HCT116 (cell line): ENCODE results near the gene PDE1C. TPM values are rescaled to one million over a fixed set of nuclear protein-coding genes. Genes with fewer than 3 reads are reported as not detected.

ENCODE experiments used
- ATAC-seq: fragments of 200-7000 bp; cut with Tn5 transposase; 2 replicates; pipeline ENCODE4 v1.9.1; 2020; ENCODE audit warnings: mild to moderate bottlenecking, moderate library complexity
- BruUV-seq: library from RNA; stranded (reverse); fragments of 400-500 nt; replicated peaks from 2 replicates; lab custom pipeline; 2021; lab: Mats Ljungman, UMichigan
- CTCF ChIA-PET: fragments of 300-600 bp; sonication (Branson Sonifier 250); formaldehyde crosslinking; loops from one replicate; lab custom pipeline; 2021; ENCODE audit warnings: antibody characterized with exemption; lab: Charles Lee
- POLR2A ChIA-PET: fragments of 300-600, 350-600 bp; sonication (Branson Sonifier 250); formaldehyde crosslinking; loops from one replicate; lab custom pipeline; 2021; ENCODE audit warnings: antibody characterized with exemption; lab: Charles Lee
- RAD21 ChIA-PET, 2 experiments: fragments of 300-600 bp; sonication (Branson Sonifier 250); formaldehyde crosslinking; loops; one replicate each; lab custom pipeline; 2023; ENCODE audit warnings: low total read pairs in 2 of 2; ENCODE audit not compliant: uncharacterized antibody in 2 of 2, unreplicated experiment in 2 of 2, low non-redundant PET in 1 of 2; lab: Charles Lee
- DNase-seq: peaks from one replicate; pipeline ENCODE4 v3.0.0-alpha.2; 2010; ENCODE audit warnings: low read depth, low spot score
- H2AFZ ChIP-seq: fragments of 200-600 bp; shearing (Covaris generic), sonication (generic); 2 replicates; pipeline ENCODE4 v1.6.1; 2017; ENCODE audit warnings: low read depth, mixed run types, mixed read lengths, antibody characterized with exemption, low read length; ENCODE audit not compliant: poor library complexity, severe bottlenecking
- H3K27ac ChIP-seq: 2 replicates; pipeline ENCODE4 v1.5.1; 2012; ENCODE audit warnings: low read depth, low read length
- H3K27me3 ChIP-seq: fragments of 200-600 bp; sonication (generic); 2 replicates; pipeline ENCODE4 v1.6.1; 2016; ENCODE audit warnings: mixed run types, low read length, mixed read lengths; ENCODE audit not compliant: insufficient read depth
- H3K36me3 ChIP-seq, 2 experiments: fragments of 200-500 bp in 1 of 2; fragments of 200-600 bp in 1 of 2; sonication (Bioruptor generic) in 1 of 2; sonication (generic) in 1 of 2; 2 replicates each; pipeline versions ENCODE4 v1.5.1 to v1.6.1; 2014 to 2016; ENCODE audit warnings: low read length in 2 of 2, inconsistent platforms in 1 of 2, mixed read lengths in 1 of 2, mixed run types in 1 of 2; ENCODE audit not compliant: insufficient read depth in 2 of 2, control insufficient read depth in 1 of 2
- H3K4me1 ChIP-seq, 2 experiments: fragments of 200-600 bp in 1 of 2; sonication (generic) in 1 of 2; 2 replicates each; pipeline versions ENCODE4 v1.5.1 to v1.6.1; 2012 to 2017; ENCODE audit warnings: low read length in 2 of 2, inconsistent platforms in 1 of 2, mild to moderate bottlenecking in 1 of 2, mixed read lengths in 1 of 2, mixed run types in 1 of 2, moderate library complexity in 1 of 2; ENCODE audit not compliant: insufficient read depth in 2 of 2, control insufficient read depth in 1 of 2
- H3K4me2 ChIP-seq: fragments of 200-600 bp; sonication (generic); 2 replicates; pipeline ENCODE4 v1.6.1; 2017; ENCODE audit warnings: mixed run types, low read length, mixed read lengths
- H3K4me3 ChIP-seq, 2 experiments: fragments of 200-600 bp in 1 of 2; sonication (generic) in 1 of 2; replicated peaks in 1 of 2; 2 replicates each; pipeline ENCODE4 v1.5.1; 2011 to 2016; ENCODE audit warnings: low read length in 2 of 2, control low read depth in 1 of 2, low read depth in 1 of 2, mild to moderate bottlenecking in 1 of 2, mixed read lengths in 1 of 2, mixed run types in 1 of 2
- H3K79me2 ChIP-seq: fragments of 200-600 bp; sonication (generic); 2 replicates; pipeline ENCODE4 v1.6.1; 2017; ENCODE audit warnings: mild to moderate bottlenecking, mixed run types, low read length, moderate library complexity, mixed read lengths; ENCODE audit not compliant: insufficient read depth
- H3K9ac ChIP-seq: fragments of 200-600 bp; sonication (generic); 2 replicates; pipeline ENCODE4 v1.6.1; 2016; ENCODE audit warnings: low read length, mixed read lengths
- H3K9me2 ChIP-seq: fragments of 200-600 bp; sonication (generic), shearing (Covaris generic); 2 replicates; pipeline ENCODE4 v1.6.1; 2017; ENCODE audit warnings: mixed run types, mild to moderate bottlenecking, moderate library complexity; ENCODE audit not compliant: insufficient read depth
- H3K9me3 ChIP-seq, 2 experiments: fragments of 200-500 bp in 1 of 2; fragments of 200-600 bp in 1 of 2; sonication (Bioruptor generic) in 1 of 2; sonication (generic) in 1 of 2; 2 replicates each; pipeline ENCODE4 v1.6.1; 2014 to 2017; ENCODE audit warnings: low read length in 2 of 2, mixed read lengths in 2 of 2, inconsistent platforms in 1 of 2, low read depth in 1 of 2, mild to moderate bottlenecking in 1 of 2, mixed run types in 1 of 2, moderate library complexity in 1 of 2; ENCODE audit not compliant: control insufficient read depth in 1 of 2, insufficient read depth in 1 of 2
- H4K20me1 ChIP-seq: fragments of 200-600 bp; sonication (generic), shearing (Covaris generic); 2 replicates; pipeline ENCODE4 v1.6.1; 2017; ENCODE audit warnings: mixed run types, mild to moderate bottlenecking, moderate library complexity; ENCODE audit not compliant: insufficient read depth
- CBX3 ChIP-seq: IDR thresholded peaks from 2 replicates; pipeline ENCODE4 v1.6.1; 2012; ENCODE audit warnings: low read depth
- CEBPB ChIP-seq: IDR thresholded peaks from 2 replicates; pipeline ENCODE4 v1.6.1; 2012; ENCODE audit warnings: low read depth
- EGR1 ChIP-seq: IDR thresholded peaks from 2 replicates; pipeline ENCODE4 v1.6.1; 2012; ENCODE audit warnings: low read depth
- ELF1 ChIP-seq: IDR thresholded peaks from 2 replicates; pipeline ENCODE4 v1.6.1; 2012; ENCODE audit warnings: low read depth, borderline replicate concordance
- EZH2 ChIP-seq: fragments of 200-600 bp; sonication (generic); IDR thresholded peaks from 2 replicates; pipeline ENCODE4 v1.6.1; 2017; ENCODE audit warnings: antibody characterized with exemption, mixed run types
- EZH2phosphoT487 ChIP-seq: fragments of 200-600 bp; IDR thresholded peaks from 2 replicates; pipeline ENCODE4 v1.6.1; 2018; ENCODE audit warnings: antibody characterized with exemption, borderline replicate concordance
- POLR2A ChIP-seq: IDR thresholded peaks from 2 replicates; pipeline ENCODE4 v1.7.0; 2011; ENCODE audit warnings: borderline replicate concordance; ENCODE audit not compliant: insufficient read depth, insufficient read length; ENCODE audit errors: extremely low read depth
- POLR2AphosphoS5 ChIP-seq: IDR thresholded peaks from 2 replicates; pipeline ENCODE4 v1.6.1; 2011; ENCODE audit warnings: mild to moderate bottlenecking, low read depth, low read length, moderate library complexity
- RAD21 ChIP-seq: IDR thresholded peaks from 2 replicates; pipeline ENCODE4 v1.6.1; 2012; ENCODE audit warnings: low read depth, mild to moderate bottlenecking
- SIN3A ChIP-seq: IDR thresholded peaks from 2 replicates; pipeline ENCODE4 v1.6.1; 2012; ENCODE audit warnings: low read depth
- SP1 ChIP-seq: IDR thresholded peaks from 2 replicates; pipeline ENCODE4 v1.6.1; 2012; ENCODE audit warnings: low read depth
- SRF ChIP-seq: IDR thresholded peaks from 2 replicates; pipeline ENCODE4 v1.6.1; 2012; ENCODE audit warnings: low read depth
- TCF7L2 ChIP-seq: IDR thresholded peaks from 2 replicates; pipeline ENCODE4 v1.7.0; 2011; ENCODE audit warnings: borderline replicate concordance, inconsistent platforms; ENCODE audit not compliant: insufficient read depth, insufficient read length; ENCODE audit errors: extremely low read depth
- YY1 ChIP-seq: IDR thresholded peaks from 2 replicates; pipeline ENCODE4 v1.6.1; 2011; ENCODE audit warnings: low read length, low read depth, moderate library complexity, mild to moderate bottlenecking; ENCODE audit not compliant: insufficient replicate concordance; ENCODE audit errors: extremely low read depth
- ZFX ChIP-seq: fragments of 450-650 bp; IDR thresholded peaks from 2 replicates; pipeline ENCODE4 v1.6.1; 2017
- ZNF274 ChIP-seq: fragments of 200-500 bp; sonication (Bioruptor generic); IDR thresholded peaks from 2 replicates; pipeline ENCODE4 v1.6.1; 2014; ENCODE audit warnings: mild to moderate bottlenecking, low read depth, low read length, inconsistent platforms
- intact Hi-C: fragments of 100-400 bp; cut with micrococcal nuclease; formaldehyde crosslinking; loops from 2 replicates; pipeline ENCODE4 v1.10.0; 2022
- total RNA-seq: library from RNA; stranded (reverse); gene quantifications from one replicate; pipeline ENCODE4 v1.2.1, GENCODE V29; 2021; ENCODE audit not compliant: unreplicated experiment
- TF ChIP-seq, protein P1 (sequence below): IDR thresholded peaks from 2 replicates; pipeline ENCODE4 v1.6.1; 2012
- TF ChIP-seq, protein P2 (sequence below): IDR thresholded peaks from 2 replicates; pipeline ENCODE4 v1.6.1; 2012; ENCODE audit warnings: low read depth

PDE1C gene
- total RNA-seq, 1 experiment from 2014 or later, result 0.17 TPM

- TF ChIP-seq ZFX, result no peak
These were observed 78.8 kb downstream of the PDE1C start (continued) for GRCh38 chr7:31991406-31991805.

DNA sequence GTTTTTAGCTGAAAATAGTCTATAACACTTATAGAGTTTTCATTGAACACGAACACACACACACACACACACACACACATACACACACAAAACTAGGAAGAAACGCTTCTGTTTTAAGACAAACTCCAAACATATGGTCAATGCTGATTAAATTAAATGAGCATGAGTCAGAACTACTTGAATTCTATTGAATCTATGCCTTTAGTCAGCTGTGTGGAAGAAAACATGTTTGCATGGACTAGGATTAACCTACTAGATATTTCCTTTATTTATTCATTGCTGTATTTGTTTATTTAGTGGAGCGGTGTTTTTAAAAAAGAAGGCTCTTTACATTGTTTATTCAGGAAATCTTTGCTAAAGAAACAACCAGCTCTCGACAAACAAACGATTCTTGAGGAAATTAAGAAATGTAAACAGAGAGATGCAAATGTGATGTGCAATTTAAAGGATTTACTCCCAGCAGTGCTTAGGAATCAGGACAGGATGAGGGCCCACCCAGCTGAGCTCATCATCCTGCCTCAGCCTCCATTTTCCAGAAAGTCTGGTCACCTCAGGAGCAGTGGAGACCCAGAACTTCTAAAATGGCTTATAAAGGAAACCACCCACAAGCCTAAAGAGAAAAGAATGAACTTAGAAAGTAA is 83.2 kb downstream of the PDE1C start:
- Histone ChIP-seq H3K4me2 (no peak overlapping the region), H3K79me2 (no peaks in the 10 kb centered on the region), H3K27me3 (no peaks in the 10 kb centered on the region), H2AFZ (no peak overlapping the region), H3K4me1 (no peaks in the 10 kb centered on the region), H3K4me3 (no peak overlapping the region), H4K20me1 (no peaks in the 10 kb centered on the region), H3K36me3 (no peaks in the 10 kb centered on the region), H3K9me3 (no peaks in the 10 kb centered on the region), H3K9me2 (no peaks in the 10 kb centered on the region), H3K27ac (no peak overlapping the region), H3K9ac (no peak overlapping the region)
- ChIA-PET POLR2A (no interaction called here), RAD21 (no interaction called here), CTCF (no interaction called here)
- no peak for DNase-seq
- no peak for TF ChIP-seq EGR1
- intact Hi-C loops, result no loop called here
- ATAC-seq, result no peak
- BruUV-seq, result no TSS peak

- H3K27ac ChIP-seq, result no peak overlapping the region
- H3K36me3 ChIP-seq, result no peaks in the 10 kb centered on the region
- intact Hi-C loops, result no loop called here
- H3K9me3 ChIP-seq, result no peaks in the 10 kb centered on the region
- H2AFZ ChIP-seq, result no peak overlapping the region
- ChIA-PET RAD21 (no interaction called here), CTCF (no interaction called here), POLR2A (no interaction called here)
- DNase-seq, result no peak
- H4K20me1 ChIP-seq, result no peaks in the 10 kb centered on the region
- BruUV-seq, result no TSS peak
- no peaks in the 10 kb centered on the region for H3K4me1 ChIP-seq
- ATAC-seq, result no peak
- no peaks in the 10 kb centered on the region for H3K9me2 ChIP-seq
- H3K79me2 ChIP-seq, result no peaks in the 10 kb centered on the region
- H3K4me2 ChIP-seq, result no peak overlapping the region
- H3K9ac ChIP-seq, result no peak overlapping the region
- H3K4me3 ChIP-seq, result no peak overlapping the region
- H3K27me3 ChIP-seq, result peaks cover 4% of the 10 kb centered on the region; the same call in 1 of the 2 replicates
- no peak for TF ChIP-seq SRF
- TF ChIP-seq SP1, result no peak
- TF ChIP-seq CEBPB, result no peak
- no peak for TF ChIP-seq CBX3
- TF ChIP-seq, protein P1, sequence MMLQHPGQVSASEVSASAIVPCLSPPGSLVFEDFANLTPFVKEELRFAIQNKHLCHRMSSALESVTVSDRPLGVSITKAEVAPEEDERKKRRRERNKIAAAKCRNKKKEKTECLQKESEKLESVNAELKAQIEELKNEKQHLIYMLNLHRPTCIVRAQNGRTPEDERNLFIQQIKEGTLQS, result no peak
- no peak for TF ChIP-seq POLR2AphosphoS5
- TF ChIP-seq ELF1, result no peak
- no peak for TF ChIP-seq POLR2A
- TF ChIP-seq ZNF274, result no peak
- no peak for TF ChIP-seq EZH2
- TF ChIP-seq TCF7L2, result no peak
- no peak for TF ChIP-seq EZH2phosphoT487
- no peak for TF ChIP-seq YY1
- no peak for TF ChIP-seq RAD21
- TF ChIP-seq, protein P2, sequence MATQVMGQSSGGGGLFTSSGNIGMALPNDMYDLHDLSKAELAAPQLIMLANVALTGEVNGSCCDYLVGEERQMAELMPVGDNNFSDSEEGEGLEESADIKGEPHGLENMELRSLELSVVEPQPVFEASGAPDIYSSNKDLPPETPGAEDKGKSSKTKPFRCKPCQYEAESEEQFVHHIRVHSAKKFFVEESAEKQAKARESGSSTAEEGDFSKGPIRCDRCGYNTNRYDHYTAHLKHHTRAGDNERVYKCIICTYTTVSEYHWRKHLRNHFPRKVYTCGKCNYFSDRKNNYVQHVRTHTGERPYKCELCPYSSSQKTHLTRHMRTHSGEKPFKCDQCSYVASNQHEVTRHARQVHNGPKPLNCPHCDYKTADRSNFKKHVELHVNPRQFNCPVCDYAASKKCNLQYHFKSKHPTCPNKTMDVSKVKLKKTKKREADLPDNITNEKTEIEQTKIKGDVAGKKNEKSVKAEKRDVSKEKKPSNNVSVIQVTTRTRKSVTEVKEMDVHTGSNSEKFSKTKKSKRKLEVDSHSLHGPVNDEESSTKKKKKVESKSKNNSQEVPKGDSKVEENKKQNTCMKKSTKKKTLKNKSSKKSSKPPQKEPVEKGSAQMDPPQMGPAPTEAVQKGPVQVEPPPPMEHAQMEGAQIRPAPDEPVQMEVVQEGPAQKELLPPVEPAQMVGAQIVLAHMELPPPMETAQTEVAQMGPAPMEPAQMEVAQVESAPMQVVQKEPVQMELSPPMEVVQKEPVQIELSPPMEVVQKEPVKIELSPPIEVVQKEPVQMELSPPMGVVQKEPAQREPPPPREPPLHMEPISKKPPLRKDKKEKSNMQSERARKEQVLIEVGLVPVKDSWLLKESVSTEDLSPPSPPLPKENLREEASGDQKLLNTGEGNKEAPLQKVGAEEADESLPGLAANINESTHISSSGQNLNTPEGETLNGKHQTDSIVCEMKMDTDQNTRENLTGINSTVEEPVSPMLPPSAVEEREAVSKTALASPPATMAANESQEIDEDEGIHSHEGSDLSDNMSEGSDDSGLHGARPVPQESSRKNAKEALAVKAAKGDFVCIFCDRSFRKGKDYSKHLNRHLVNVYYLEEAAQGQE, result no peak
- TF ChIP-seq SIN3A, result no peak
These were observed 87.2 kb downstream of the PDE1C start for GRCh38 chr7:31982962-31983361.
